Osteocyte (in vitro differentiated cells): Measurements from ENCODE around the gene SMOC2. TPM values are rescaled to one million over a fixed set of nuclear protein-coding genes. Genes with fewer than 3 reads are reported as not detected.

Experiments
- DNase-seq: peaks from one replicate; pipeline ENCODE4 v3.0.0; 2021; ENCODE audit warnings: mixed read lengths; ENCODE audit not compliant: unreplicated experiment; ENCODE audit errors: extremely low spot score
- H3K27ac Mint-ChIP-seq: one replicate; pipeline ENCODE4 v1.8.0; 2021; ENCODE audit warnings: mild to moderate bottlenecking, mixed read lengths; ENCODE audit not compliant: unreplicated experiment
- H3K27me3 Mint-ChIP-seq: one replicate; pipeline ENCODE4 v1.8.0; 2021; ENCODE audit warnings: mixed read lengths; ENCODE audit not compliant: unreplicated experiment
- H3K36me3 Mint-ChIP-seq: one replicate; pipeline ENCODE4 v1.8.0; 2021; ENCODE audit warnings: mixed read lengths; ENCODE audit not compliant: unreplicated experiment
- H3K4me1 Mint-ChIP-seq: one replicate; pipeline ENCODE4 v1.8.0; 2021; ENCODE audit warnings: mixed read lengths; ENCODE audit not compliant: unreplicated experiment
- H3K4me3 Mint-ChIP-seq: one replicate; pipeline ENCODE4 v1.8.0; 2021; ENCODE audit warnings: mild to moderate bottlenecking, moderate library complexity, mixed read lengths; ENCODE audit not compliant: unreplicated experiment
- H3K9me3 Mint-ChIP-seq: one replicate; pipeline ENCODE4 v1.8.0; 2021; ENCODE audit warnings: mixed read lengths; ENCODE audit not compliant: unreplicated experiment
- total RNA-seq: library from RNA; stranded (reverse); gene quantifications from 2 replicates; pipeline ENCODE4 v1.2.1, GENCODE V29; 2021
- TF ChIP-seq, protein P1 (sequence below): fragments of 200-600 bp; sonication (generic); IDR thresholded peaks from 2 replicates; pipeline ENCODE4 v1.5.0; 2021; ENCODE audit warnings: antibody characterized with exemption, mild to moderate bottlenecking, moderate library complexity

Gene SMOC2
- total RNA-seq, 1 donor from 2014 or later = 11.6 TPM

DNA sequence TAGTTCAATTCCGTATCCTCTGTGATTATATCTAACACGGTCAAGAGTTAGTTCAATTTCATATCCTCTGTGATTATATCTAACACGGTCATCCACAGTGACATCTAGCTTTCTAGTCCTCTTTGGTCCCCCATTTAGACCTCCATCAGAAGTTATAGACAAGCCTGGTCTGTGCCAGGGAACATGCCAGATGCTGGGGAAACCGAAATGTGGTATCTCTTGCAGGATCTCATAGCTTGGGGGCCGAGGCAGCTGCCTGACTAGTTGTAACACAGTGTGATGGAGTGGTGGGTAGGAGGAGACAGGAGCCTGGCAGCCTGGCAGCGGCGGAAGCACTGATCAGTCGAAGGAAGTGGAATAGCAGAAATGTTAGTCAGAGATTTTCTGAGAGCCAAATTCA is 13.8 kb upstream of the SMOC2 start:
- Mint-ChIP-seq H3K27ac (no peak overlapping the region), H3K36me3 (no peaks in the 10 kb centered on the region), H3K27me3 (peaks cover 32% of the 10 kb centered on the region), H3K4me1 (no peaks in the 10 kb centered on the region), H3K4me3 (no peak overlapping the region), H3K9me3 (no peaks in the 10 kb centered on the region)
- TF ChIP-seq, protein P1, sequence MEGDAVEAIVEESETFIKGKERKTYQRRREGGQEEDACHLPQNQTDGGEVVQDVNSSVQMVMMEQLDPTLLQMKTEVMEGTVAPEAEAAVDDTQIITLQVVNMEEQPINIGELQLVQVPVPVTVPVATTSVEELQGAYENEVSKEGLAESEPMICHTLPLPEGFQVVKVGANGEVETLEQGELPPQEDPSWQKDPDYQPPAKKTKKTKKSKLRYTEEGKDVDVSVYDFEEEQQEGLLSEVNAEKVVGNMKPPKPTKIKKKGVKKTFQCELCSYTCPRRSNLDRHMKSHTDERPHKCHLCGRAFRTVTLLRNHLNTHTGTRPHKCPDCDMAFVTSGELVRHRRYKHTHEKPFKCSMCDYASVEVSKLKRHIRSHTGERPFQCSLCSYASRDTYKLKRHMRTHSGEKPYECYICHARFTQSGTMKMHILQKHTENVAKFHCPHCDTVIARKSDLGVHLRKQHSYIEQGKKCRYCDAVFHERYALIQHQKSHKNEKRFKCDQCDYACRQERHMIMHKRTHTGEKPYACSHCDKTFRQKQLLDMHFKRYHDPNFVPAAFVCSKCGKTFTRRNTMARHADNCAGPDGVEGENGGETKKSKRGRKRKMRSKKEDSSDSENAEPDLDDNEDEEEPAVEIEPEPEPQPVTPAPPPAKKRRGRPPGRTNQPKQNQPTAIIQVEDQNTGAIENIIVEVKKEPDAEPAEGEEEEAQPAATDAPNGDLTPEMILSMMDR = no peak
- DNase-seq = no peak

DNA sequence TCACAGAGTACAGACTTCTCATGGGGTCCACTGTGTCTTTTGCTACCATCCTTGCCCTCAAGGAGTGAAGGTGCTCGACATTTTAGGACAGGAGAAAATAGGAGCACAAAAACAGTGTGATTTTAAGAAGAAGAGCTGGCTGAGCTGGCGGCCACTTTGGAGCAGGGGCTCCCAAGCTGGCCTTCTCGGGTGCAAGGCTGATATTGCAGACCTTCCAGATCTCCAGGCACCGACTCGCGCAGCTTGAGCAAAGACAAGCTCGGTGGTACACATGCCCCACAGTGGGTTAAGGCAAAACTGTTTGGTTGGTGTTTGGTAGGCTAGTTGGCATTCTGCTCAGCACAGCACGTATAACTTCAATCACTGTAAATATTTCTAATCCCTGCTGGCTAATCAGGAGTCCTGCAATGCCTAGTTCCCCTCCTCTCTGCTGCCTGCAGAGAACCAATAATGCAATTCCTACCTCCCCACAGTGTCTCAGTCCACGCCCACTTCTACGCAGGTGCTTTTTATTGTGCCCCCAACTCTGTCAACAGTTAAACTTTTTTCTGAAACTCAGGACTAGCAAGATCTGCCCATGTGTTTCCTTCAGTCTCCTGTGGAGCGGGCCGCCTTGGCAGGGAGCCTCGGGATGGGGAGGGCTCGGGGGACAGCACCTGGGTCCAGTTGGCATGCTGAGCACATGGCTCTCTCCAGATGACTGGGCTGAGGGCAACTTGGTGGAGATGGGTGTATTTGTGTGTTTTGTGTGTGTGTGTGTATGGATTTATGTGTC is 12.7 kb upstream of the SMOC2 start:
- H3K27ac Mint-ChIP-seq = no peak overlapping the region
- H3K9me3 Mint-ChIP-seq = no peaks in the 10 kb centered on the region
- peak; percentile 63 for DNase-seq
- H3K4me1 Mint-ChIP-seq = no peaks in the 10 kb centered on the region
- no peak overlapping the region for H3K4me3 Mint-ChIP-seq
- H3K36me3 Mint-ChIP-seq = no peaks in the 10 kb centered on the region
- H3K27me3 Mint-ChIP-seq = peaks cover 37% of the 10 kb centered on the region
- TF ChIP-seq, protein P1 = no peak

GRCh38 chr6:168428863-168429262 is 12.1 kb upstream of the SMOC2 start:
- Mint-ChIP-seq H3K36me3 (no peaks in the 10 kb centered on the region), H3K9me3 (no peaks in the 10 kb centered on the region), H3K27ac (no peak overlapping the region), H3K4me1 (no peaks in the 10 kb centered on the region), H3K27me3 (peaks cover 37% of the 10 kb centered on the region), H3K4me3 (no peak overlapping the region)
- DNase-seq = no peak
- TF ChIP-seq, protein P1 = no peak

DNA sequence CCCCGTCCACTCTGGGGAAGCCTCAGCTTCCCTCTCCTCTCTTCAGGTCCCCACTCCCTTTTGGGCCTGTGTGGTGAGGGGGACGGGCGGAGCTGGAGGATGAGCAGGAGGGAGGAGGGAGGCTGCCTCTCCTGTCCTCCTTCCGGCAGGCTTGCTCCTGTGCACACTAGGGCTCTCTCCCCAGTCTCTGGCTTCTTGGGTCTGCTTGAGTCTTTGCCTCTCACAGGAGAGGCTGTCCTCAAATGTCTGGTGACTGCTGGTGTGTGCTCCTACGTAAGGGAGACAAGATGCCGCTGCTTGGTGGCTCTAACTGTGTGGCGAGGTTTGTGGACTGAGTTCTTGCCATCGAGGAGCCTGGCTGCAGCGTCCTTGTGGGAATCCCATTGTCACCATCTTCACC is 8.8 kb upstream of the SMOC2 start:
- Mint-ChIP-seq H3K4me1 (peaks cover 11% of the 10 kb centered on the region), H3K9me3 (no peaks in the 10 kb centered on the region), H3K36me3 (no peaks in the 10 kb centered on the region), H3K27me3 (peaks cover 19% of the 10 kb centered on the region), H3K27ac (no peak overlapping the region), H3K4me3 (no peak overlapping the region)
- TF ChIP-seq, protein P1 = no peak
- peak; percentile 59 for DNase-seq

DNA sequence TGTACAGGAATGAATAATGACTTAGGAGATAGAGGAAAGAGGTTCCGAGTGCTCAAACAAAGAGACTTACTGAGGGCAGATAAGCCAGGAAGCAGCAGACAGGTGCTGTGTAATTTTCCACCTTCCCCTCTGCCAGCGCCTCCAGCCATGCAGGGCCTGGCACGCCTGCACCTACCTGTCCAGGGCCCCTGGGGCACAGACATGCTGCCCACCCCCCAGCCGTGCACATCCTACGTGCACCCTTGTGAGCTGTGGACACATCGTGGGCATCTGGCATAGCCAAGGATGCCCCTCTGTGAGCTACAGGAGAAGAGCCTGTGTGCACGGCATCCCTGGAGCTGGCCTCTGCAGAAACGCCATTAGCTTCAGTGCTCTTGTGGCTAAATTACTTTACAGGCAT is 7.1 kb upstream of the SMOC2 start:
- Mint-ChIP-seq H3K27ac (no peak overlapping the region), H3K27me3 (peaks cover 22% of the 10 kb centered on the region), H3K9me3 (no peaks in the 10 kb centered on the region), H3K36me3 (no peaks in the 10 kb centered on the region), H3K4me3 (no peak overlapping the region), H3K4me1 (peaks cover 15% of the 10 kb centered on the region)
- peak; percentile 56 for DNase-seq
- TF ChIP-seq, protein P1 = no peak
